IPS-NIHi11 (cell line): ENCODE measurements around the gene DPH7.
"Not testable (repeated sequence)": the region's sequence is repeated elsewhere in the genome, so short reads cannot be mapped to it uniquely, and the experiment has no call there.

Source experiments
- DNase-seq: peaks from one replicate; pipeline ENCODE4 v3.0.0; 2012; ENCODE audit warnings: mixed read lengths, low spot score

Gene DPH7

DNA sequence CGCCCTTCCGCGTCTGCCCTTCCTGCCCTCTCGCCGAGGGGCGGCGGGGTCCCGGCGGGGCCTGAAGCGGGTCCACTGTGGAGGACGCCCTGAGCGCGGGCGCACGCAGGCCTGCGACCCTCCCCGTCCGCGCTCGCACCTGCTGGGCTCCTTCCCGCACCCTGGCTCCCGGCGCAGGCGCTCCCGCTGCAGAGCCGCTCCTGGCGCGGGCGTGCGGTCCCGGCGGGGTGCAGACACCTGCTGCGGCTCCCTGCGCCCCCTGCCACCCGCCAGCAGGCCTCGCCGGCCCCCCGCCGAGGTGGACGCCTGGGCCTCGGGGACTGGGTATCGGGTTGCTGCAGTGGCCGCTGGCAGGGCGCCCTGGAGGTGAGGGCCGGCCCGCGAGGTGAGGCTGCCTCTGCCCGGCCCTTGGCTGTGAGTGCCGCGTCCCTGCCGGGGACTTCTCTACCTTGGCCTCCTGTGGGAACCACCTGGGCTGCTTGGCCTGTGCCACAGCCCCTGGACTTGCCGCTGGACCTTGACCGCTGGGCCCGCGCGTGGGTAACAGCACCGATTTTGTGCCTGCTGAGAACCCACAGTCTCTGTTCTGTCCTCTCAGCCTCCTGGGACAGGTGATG is 27.4 kb upstream of the DPH7 start:
- DNase-seq: peak; percentile 54

DNA sequence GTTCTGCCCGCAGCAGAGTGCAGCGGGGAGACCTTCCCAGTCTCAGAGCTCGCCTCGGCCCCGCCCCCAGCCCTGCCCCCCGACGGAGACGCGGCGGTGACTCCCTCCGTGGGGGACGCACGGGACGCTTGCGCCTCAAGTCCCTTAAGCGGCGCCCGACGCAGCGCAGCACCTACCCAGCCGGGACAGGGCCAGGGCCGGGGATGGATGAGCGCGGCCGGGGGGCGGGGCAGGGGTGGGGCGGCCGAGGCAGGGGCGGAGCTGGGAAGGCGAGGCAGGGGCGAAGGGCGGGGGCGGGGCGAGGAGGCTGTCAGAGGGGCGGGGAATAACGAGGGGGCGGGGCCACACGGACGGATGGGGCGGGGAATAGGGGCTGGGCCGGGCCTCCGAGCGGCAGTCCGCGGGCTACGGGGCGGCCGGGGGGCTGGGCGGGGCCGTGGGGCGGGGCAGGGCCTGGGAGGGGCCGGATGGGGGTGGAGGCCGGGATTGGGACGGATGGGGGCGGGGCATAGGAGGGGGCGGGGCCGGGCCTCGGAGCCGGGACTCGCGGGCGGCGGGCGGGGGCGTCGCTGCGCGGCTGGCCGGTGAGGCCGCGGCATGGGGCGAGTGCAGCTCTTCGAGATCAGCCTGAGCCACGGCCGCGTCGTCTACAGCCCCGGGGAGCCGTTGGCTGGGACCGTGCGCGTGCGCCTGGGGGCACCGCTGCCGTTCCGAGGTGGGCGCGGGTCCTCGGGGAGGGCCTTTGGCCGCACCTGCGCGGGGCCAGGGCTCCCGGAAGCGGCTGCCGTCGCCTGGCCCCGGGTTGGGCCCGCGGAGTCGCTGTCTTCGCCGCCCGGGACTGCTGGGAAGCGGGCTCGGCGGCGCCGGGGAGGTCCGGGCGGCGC is 26.6 kb upstream of the DPH7 start, which contains the start of gene ARRDC1:
TSS of gene ARRDC1 (plus strand) at position 566 of the 884 bp plus-strand sequence. CDS start at position 598, 32 bp downstream.
- DNase-seq: peak; percentile 96

DNA sequence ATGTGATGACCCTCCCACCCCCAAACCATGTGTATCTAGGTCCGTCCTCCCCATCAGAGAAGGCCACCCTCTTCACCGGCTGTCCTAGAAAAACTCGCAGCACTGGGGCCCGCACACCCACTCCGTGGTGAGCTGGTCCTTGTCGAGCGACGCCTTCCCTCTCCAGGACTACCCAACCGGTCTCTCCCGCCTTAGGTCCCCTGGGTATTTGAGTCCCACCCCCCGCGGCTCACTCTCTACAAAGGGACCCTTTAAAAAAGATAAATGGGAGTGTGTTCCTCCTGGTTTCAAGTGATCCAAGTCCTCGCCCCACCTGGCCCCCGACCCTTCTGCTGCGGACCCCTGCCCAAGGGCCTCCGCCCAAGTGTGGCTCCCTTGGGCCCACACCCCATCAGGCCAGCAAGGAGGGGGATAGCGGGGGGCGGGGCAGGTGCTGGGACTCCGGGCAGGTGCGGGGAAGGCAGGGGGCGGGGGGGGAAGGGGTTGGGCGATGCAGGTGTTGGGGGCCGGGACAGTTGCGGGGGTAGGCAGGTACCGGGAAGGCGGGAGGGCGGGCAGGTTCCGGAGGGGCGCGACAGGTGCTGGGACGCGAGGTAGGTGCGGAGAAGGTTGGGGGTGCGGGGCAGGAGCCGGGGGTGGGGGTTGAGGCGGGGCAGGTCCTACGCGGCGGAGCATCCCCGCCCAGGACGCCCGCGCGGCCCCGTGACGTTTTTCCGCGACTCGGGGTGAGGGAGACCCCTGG is 25.8 kb upstream of the DPH7 start:
- DNase-seq: no peak

- DNase-seq: no peak
Measured at GRCh38 chr9:137603879-137604278, 25.2 kb upstream of the DPH7 start.

- no peak for DNase-seq
Measured at GRCh38 chr9:137602661-137603060, 23.9 kb upstream of the DPH7 start.

- DNase-seq: no peak
Measured at GRCh38 chr9:137598943-137599342, 20.2 kb upstream of the DPH7 start.

GRCh38 chr9:137596577-137596976 is 17.9 kb upstream of the DPH7 start:
- DNase-seq: not testable (repeated sequence)

- no peak for DNase-seq
Measured at GRCh38 chr9:137593176-137593575, 14.5 kb upstream of the DPH7 start.

DNA sequence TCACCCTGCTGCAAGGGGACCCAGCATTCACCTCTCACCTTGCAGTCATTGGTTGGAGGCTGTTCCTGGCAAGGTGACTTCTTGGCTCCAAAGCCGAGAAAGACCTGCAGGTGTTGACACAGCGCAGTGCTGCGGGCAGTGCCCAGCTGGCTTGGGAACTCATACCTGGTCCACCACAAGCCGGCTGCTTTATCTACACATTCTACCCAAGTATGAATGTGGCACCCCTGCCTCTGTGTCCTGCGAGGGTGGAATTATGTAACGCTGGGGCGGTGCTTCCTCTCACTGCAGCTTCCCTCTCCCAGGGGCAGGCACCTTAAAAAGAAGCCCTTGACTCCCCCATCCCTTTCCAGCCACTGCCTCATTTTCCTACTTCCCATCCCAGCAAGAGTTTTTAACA is 14.0 kb upstream of the DPH7 start:
- no peak for DNase-seq

- peak; percentile 100 for DNase-seq
Measured at GRCh38 chr9:137590469-137591383, 12.0 kb upstream of the DPH7 start, which contains the start of gene ZMYND19. Gene ZMYND19 (minus strand): TSS chr9:137590512. CDS start chr9:137590263, 249 bp downstream.

DNA sequence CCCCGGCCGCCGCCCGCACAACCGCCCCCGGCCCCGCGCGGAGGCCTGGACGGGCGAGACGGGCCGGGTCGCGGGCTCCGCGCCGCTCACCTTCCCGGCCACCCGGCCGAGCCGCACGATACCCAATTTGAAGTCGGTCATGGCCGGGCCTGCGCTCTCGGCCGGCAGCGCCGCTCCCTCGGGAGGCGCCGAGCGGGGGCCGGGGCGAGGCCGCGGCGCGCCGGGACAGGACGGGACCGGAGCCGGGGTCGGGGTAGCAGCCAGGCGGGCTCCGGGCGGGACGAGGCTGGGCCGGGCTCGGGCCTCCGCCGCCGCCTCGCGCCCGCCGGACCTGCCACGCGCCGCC is 11.4 kb upstream of the DPH7 start:
- no peak for DNase-seq

DNA sequence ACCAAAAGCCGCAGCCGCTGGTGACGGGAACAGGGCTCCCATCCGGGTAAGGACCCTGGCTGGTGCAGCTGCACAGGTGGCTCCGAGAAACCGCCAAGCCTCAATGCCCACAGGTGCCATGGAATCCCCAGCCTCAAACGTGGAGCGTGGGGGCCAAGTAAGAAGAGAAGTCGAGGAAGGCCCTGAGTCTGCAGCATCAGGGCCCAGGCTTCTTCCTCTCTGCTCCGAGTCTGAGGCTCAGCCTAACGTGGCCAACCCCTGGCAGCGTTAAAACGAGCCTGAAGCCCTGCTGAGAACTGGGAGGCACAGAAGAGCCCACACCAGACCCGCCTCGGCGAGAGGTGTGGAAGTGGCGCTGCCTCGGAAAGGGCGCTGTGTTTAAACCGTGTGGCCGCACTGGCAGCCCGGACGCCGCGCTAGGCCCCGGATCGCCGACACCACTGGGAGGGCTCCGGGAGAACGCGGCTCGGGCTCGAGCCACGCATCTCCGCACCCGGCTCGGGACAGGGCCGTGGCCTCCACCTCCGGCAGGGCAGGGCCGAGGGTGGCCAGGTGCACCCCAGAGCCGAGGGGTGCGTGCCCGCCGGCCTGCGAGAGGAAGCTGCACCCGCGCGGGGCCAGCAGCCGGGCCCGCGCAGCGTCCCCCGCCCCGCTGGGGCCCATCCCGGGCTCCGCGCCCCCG is 10.9 kb upstream of the DPH7 start:
- peak; percentile 55 for DNase-seq

- no peak for DNase-seq
Measured at GRCh38 chr9:137588891-137589290, 10.2 kb upstream of the DPH7 start.

DNA sequence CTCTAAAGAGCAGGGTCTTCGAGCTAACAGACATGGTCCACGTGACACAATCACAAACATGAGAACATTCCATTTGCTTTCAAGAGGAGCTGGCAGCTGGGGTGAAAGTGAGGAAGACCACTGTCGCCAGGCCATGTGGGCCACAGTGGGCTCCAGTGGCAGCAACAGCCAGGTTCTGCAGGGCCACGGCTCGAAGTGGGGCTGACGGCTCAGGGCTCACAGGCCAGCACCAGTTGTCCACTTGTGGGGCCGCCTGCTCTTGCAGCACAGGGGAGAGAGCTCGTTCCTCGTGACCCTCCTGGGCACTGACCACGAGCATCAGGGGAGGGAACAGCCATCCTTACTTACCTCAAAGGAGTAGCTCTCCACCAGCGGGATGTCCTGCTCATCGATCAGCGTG is 9.6 kb upstream of the DPH7 start:
- no peak for DNase-seq

- no peak for DNase-seq
Measured at GRCh38 chr9:137586854-137587253, 8.1 kb upstream of the DPH7 start.

- DNase-seq: no peak
Measured at GRCh38 chr9:137583957-137584356, 5.2 kb upstream of the DPH7 start.

DNA sequence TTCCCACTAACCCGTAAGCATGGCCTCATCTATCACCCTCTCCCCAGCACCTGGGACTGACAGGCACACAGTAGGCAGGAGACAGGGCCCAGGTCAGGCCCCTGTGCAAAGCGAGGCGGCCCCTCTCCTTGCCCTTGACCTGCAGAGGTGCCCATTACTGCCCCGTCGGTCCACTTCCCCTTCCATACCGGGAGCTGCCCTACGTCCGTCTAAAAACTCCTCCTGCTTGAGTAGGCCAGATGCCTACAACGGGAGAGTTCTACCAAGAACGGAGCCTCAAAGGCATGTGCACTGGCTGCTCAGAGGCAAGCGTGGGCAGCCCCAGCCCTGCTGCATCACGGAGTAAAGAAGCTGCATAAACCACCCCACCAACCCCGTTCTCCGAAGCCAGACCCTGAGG is 4.6 kb upstream of the DPH7 start:
- no peak for DNase-seq

GRCh38 chr9:137582286-137582860 is 3.6 kb upstream of the DPH7 start:
- peak; percentile 50 for DNase-seq

GRCh38 chr9:137581361-137582285 is 2.9 kb upstream of the DPH7 start:
- no peak for DNase-seq

DNA sequence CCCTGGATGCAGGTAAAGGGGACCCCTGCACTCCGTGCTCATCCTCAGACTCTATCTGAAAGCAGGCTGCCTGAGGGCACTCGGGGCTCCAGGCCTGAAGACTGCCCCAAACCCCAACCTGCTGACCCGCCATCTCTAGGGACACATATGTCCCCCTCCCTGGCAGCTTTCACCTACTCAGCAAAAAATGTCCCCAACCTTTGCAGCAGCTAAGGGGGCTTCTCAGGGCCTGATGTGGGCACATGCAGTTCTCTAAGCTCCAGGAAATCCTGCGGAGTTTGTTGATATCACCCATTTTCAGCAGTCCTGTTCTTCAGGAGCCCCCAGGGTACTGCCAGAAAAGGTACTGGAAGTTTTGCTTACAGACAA is 2.2 kb upstream of the DPH7 start:
- no peak for DNase-seq
